ENCODE data around the gene RICTOR.

RICTOR gene

DNA sequence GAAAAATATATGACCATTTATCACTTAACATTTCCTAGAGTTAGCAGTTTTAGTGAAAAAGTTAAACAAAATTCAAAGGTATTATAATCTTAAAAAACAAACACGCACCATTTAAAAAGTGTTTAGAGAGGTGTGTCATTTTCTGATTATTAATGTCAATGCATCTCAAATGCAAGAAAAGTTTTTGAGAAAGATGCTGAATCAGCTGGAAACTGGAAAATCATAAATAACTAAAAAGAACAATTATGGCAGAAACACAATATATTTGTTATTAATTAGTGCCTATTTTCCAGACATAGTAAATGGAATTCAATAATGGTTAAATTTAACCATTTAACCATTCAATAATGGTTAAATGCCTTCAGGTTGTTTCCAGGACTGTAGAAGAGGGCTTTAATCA lies 64.9 kb downstream of the RICTOR start:
- TF ChIP-seq, protein P1, sequence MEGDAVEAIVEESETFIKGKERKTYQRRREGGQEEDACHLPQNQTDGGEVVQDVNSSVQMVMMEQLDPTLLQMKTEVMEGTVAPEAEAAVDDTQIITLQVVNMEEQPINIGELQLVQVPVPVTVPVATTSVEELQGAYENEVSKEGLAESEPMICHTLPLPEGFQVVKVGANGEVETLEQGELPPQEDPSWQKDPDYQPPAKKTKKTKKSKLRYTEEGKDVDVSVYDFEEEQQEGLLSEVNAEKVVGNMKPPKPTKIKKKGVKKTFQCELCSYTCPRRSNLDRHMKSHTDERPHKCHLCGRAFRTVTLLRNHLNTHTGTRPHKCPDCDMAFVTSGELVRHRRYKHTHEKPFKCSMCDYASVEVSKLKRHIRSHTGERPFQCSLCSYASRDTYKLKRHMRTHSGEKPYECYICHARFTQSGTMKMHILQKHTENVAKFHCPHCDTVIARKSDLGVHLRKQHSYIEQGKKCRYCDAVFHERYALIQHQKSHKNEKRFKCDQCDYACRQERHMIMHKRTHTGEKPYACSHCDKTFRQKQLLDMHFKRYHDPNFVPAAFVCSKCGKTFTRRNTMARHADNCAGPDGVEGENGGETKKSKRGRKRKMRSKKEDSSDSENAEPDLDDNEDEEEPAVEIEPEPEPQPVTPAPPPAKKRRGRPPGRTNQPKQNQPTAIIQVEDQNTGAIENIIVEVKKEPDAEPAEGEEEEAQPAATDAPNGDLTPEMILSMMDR (IDR thresholded peaks at IDR 0.05; ENCODE audit: borderline replicate concordance, control extremely low read depth, extremely low read depth, insufficient read depth, missing control alignments) = no peak
- in situ Hi-C loops (cut with MboI; ENCODE audit: low sequenced_read_pairs, unreplicated experiment) = no loop called here
- DNase-seq (ENCODE audit: low spot score) = no peak

DNA sequence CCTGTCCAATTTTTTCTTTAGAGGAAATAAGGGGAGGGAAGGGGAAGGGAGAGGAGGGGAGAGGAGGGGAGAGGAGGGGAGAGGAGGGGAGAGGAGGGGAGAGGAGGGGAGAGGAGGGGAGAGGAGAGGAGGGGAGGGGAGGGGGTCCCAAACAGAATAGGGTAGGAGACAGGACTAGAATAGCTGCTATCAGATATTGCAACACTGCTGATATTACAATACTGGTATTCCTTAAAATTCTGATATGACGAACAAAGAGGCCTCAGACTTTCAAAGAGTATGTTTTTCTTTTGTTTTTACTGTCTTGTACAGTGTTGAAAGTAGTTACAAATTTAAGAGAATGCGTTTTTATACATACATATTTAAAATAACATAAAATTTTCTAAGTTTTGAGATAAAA lies 67.5 kb downstream of the RICTOR start:
- in situ Hi-C loops (cut with MboI; ENCODE audit: low sequenced_read_pairs, unreplicated experiment) = no loop called here
- DNase-seq (ENCODE audit: low spot score) = no peak
- TF ChIP-seq, protein P1 (IDR thresholded peaks at IDR 0.05; ENCODE audit: borderline replicate concordance, control extremely low read depth, extremely low read depth, insufficient read depth, missing control alignments) = no peak

DNA sequence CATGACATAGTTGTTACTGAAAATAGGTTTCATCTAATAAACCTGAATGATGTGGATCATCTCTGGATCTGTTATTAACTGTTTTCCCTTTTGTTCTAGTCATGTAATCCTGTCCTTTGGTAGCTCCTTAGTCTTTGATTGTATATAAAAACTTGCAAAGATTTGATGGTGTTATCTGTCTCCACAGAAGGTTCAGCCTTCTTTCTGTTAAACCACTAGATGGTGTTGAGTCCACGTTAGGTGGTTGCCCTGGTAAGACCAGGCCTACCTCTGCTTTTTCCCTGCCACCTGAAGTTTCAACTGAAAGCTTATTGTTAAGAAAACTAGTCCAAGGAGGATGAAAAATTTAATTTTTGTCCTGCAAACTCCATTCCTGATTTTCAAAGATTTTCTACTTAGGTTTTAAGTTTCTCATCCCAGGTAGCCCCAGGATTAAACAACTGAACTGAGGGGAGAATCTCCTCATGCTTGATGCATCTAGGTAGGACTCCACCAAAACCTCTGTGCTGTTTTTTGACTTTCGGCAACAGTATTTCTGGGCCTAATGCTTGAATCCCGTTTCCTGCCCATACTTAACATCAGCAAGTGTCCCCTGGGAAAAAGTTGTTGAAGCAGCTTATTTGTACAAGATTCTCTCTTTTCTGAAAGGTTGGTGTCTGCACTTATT lies 68.5 kb downstream of the RICTOR start:
- TF ChIP-seq, protein P1 (IDR thresholded peaks at IDR 0.05; ENCODE audit: borderline replicate concordance, control extremely low read depth, extremely low read depth, insufficient read depth, missing control alignments) = no peak
- no peak for DNase-seq (ENCODE audit: low spot score)
- in situ Hi-C loops (cut with MboI; ENCODE audit: low sequenced_read_pairs, unreplicated experiment) = no loop called here

DNA sequence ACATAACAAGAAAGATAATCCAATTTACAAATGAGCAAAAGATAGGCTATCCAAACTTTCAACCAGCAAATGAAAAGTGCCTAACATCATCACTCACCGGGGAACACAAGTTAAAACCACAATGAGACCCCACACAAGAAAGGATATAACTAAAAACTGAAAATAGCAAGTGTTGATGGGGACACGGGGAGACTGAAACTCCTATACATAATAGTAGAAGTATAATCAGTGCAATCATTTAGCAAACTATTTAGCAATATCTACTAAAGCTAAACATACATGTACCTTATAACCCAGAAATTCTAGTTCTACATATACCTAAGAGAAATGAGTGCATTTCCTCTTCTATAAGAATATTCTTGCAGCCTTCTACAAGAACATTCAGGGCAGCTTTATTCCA lies 72.5 kb downstream of the RICTOR start:
- in situ Hi-C loops (cut with MboI; ENCODE audit: low sequenced_read_pairs, unreplicated experiment) = no loop called here
- no peak for DNase-seq (ENCODE audit: low spot score)
- TF ChIP-seq, protein P1 (IDR thresholded peaks at IDR 0.05; ENCODE audit: borderline replicate concordance, control extremely low read depth, extremely low read depth, insufficient read depth, missing control alignments) = no peak

DNA sequence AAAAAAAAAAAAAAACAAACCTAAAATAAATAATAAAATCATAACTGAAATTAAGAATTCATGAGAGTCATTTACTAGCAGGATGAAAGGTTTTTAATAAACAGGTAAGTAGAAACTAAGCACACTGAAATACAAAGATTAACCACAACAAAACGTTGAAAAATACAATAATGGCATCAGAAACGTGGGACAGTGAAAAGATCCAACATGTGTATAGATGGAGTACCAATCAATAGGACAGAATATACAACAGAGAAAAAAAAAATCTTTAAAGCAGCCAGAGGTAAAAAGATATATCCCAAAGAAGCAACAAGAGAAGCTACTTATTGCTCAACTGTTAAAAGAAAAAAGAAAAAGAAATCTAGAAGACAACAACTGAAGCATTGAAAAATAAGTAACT lies 75.2 kb downstream of the RICTOR start:
- DNase-seq (ENCODE audit: low spot score) = no peak
- in situ Hi-C loops (cut with MboI; ENCODE audit: low sequenced_read_pairs, unreplicated experiment) = no loop called here
- TF ChIP-seq, protein P1 (IDR thresholded peaks at IDR 0.05; ENCODE audit: borderline replicate concordance, control extremely low read depth, extremely low read depth, insufficient read depth, missing control alignments) = no peak

DNA sequence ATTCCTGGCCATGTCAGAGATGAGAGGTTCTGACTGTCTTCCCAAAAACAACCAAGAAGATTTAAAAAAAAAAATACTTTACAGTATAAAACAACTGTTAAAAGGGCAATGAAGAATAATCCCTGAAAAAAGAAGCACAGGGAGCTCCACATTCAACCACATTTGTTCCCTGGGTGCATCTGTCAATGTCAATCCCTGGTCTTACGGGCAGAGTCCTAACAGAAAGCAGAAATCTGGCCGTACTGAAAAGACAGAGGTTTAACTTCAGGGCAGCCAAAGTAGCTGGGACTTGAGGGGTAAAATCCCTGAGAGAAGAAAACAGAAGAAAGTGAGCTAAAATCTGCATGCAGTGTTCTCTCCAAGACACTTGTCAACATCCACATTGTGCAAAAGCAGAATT lies 76.6 kb downstream of the RICTOR start:
- DNase-seq (ENCODE audit: low spot score) = no peak
- in situ Hi-C loops (cut with MboI; ENCODE audit: low sequenced_read_pairs, unreplicated experiment) = no loop called here
- TF ChIP-seq, protein P1 (IDR thresholded peaks at IDR 0.05; ENCODE audit: borderline replicate concordance, control extremely low read depth, extremely low read depth, insufficient read depth, missing control alignments) = no peak

Data from GM13976 (cell line).